Gastroesophageal sphincter (tissue), 3 donors: Measurements from ENCODE around the gene MYRIP.

Experiments used
- EP300 ChIP-seq: sonication (generic); formaldehyde crosslinking; IDR thresholded peaks from one replicate; pipeline ENCODE4 v1.6.1; 2017; ENCODE audit warnings: antibody characterized with exemption, mild to moderate bottlenecking
- POLR2A ChIP-seq, 2 donors: fragments of 450-650 bp; IDR thresholded peaks; one replicate each; pipeline ENCODE4 v1.6.1; 2017; ENCODE audit warnings: antibody characterized with exemption in 2 of 2, mild to moderate bottlenecking in 2 of 2, moderate library complexity in 1 of 2
- TF ChIP-seq, protein P1 (sequence below), 4 experiments: fragments of 200-600 bp in 2 of 4; fragments of 450-650 bp in 2 of 4; sonication (generic) in 1 of 4; IDR thresholded peaks; one replicate each; pipeline ENCODE4 v1.5.1; 2017 to 2019; ENCODE audit warnings: antibody characterized with exemption in 4 of 4, mild to moderate bottlenecking in 2 of 4, moderate library complexity in 2 of 4

DNA sequence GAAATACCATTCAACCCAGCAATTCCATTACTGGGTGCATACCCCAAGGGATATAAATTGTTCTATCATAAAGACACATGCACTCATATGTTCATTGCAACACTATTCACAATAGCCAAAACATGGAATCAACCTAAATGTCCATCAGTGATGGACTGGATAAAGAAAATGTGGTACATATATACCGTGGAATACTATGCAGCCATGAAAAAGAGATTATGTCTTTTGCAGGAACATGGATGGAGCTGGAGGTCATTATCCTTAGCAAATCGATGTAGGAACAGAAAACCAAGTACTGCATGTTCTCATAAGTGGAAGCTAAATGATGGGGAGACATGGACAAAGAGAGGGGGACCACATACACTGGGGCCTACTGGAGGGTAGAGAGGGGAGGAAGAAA is 5.5 kb upstream of the MYRIP start:
- TF ChIP-seq, protein P1, sequence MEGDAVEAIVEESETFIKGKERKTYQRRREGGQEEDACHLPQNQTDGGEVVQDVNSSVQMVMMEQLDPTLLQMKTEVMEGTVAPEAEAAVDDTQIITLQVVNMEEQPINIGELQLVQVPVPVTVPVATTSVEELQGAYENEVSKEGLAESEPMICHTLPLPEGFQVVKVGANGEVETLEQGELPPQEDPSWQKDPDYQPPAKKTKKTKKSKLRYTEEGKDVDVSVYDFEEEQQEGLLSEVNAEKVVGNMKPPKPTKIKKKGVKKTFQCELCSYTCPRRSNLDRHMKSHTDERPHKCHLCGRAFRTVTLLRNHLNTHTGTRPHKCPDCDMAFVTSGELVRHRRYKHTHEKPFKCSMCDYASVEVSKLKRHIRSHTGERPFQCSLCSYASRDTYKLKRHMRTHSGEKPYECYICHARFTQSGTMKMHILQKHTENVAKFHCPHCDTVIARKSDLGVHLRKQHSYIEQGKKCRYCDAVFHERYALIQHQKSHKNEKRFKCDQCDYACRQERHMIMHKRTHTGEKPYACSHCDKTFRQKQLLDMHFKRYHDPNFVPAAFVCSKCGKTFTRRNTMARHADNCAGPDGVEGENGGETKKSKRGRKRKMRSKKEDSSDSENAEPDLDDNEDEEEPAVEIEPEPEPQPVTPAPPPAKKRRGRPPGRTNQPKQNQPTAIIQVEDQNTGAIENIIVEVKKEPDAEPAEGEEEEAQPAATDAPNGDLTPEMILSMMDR (IDR thresholded peaks at IDR 0.05): no peak
- TF ChIP-seq EP300 (no peak), POLR2A (IDR thresholded peaks at IDR 0.05) (no peak)
